ENCODE data around the gene MYOG. TPM values are rescaled to one million over a fixed set of nuclear protein-coding genes. Genes with fewer than 3 reads are reported as not detected.
A peak's percentile ranks its signal among the peaks of the same experiment; 100 is the strongest.

Gene MYOG
- total and polyA plus RNA-seq, 4 experiments from 2014 or later = not detected

DNA sequence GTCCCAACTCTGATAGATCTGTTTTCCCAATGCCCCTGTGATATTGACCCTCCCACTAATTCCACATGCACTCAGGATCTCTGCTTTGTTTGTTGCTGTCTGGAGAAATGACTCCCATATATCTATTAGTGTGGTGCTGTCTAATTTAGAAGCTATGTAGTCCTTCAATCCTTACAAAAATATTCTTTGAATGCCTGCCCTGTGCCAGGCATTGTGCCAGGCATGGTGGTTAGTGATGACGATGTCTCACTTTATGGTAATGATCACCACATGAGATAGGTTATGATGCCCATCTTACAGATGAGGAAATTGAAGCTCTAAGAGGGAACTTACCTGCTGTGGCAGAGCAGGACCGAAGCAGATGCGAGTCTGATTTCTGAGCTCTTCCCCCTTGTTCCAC is 12.9 kb downstream of the MYOG start:
- peaks cover 7% of the 10 kb centered on the region for H3K27me3 ChIP-seq (ENCODE audit: insufficient read depth, low read length)
- Mint-ChIP-seq H3K9me3 (no peaks in the 10 kb centered on the region), H3K36me3 (no peaks in the 10 kb centered on the region), H3K4me1 (peaks cover 4 to 12% (median 4%) of the 10 kb centered on the region in 4 donors), H3K27me3 (peaks cover 19 to 41% of the 10 kb centered on the region in 2 donors), H3K27ac (peak overlapping the region in 1 of 7 donors; percentile 5), H3K4me3 (peak overlapping the region in 1 of 8 donors; percentile 4)
- POLR2A ChIA-PET (ENCODE audit: partially characterized antibody) = no interaction called here
- H3K27ac ChIP-seq (ENCODE audit: low read depth, low read length) = no peak overlapping the region
- H3K4me3 ChIP-seq (ENCODE audit: low read length in 2 of 2) = no peak overlapping the region
- no peaks in the 10 kb centered on the region for H3K9me3 ChIP-seq (ENCODE audit: control insufficient read depth in 1 of 2, low read length in 2 of 2)
- H3K36me3 ChIP-seq (ENCODE audit: insufficient read depth, low read length) = no peaks in the 10 kb centered on the region
- peaks cover 8% of the 10 kb centered on the region for H3K4me1 ChIP-seq (ENCODE audit: insufficient read depth, low read length)
- CTCF ChIA-PET (ENCODE audit: partially characterized antibody) = interaction anchor here (0.6 kb wide), 1 partner anchor 15 kb away, joined by 3 read pairs; no protein-coding TSS in a partner anchor
- intact Hi-C loops (cut with micrococcal nuclease) = no loop called here
- no peak for DNase-seq

DNA sequence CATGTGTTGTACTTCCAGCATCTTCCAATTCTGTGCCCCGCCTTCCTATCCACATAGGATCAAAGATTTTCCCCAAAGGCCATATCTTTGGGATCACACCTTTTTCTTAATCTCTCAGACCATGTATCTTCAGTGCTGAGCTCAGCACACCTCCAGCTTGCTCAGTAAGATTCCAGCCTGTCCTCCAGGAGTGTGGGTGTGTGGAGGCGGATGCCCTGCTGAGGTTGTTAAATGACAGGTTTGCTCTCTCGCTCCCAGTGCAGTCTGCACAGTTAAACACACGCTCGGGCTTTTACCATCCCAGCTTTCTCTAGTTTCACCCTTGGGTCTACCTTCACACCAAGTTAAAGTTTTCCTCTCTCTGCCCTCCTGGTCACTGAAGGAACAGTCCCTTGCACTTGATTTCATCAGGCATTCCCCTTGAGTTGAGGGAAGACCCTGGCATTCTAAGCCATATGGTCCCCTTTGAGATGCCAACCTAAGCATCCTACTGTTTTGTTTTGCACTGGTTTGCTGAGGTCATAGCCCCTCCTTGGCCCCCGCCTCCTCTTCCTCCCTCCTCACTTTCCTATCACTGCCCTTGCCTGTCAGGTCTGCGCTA is 13.7 kb downstream of the MYOG start:
- Histone ChIP-seq H3K4me3 (ENCODE audit: low read length in 2 of 2) (no peak overlapping the region), H3K27me3 (ENCODE audit: insufficient read depth, low read length) (peaks cover 7% of the 10 kb centered on the region), H3K36me3 (ENCODE audit: insufficient read depth, low read length) (no peaks in the 10 kb centered on the region), H3K27ac (ENCODE audit: low read depth, low read length) (no peak overlapping the region), H3K9me3 (ENCODE audit: control insufficient read depth in 1 of 2, low read length in 2 of 2) (no peaks in the 10 kb centered on the region), H3K4me1 (ENCODE audit: insufficient read depth, low read length) (peaks cover 8% of the 10 kb centered on the region)
- peaks cover 4 to 12% (median 4%) of the 10 kb centered on the region in 4 donors for H3K4me1 Mint-ChIP-seq
- no peak for DNase-seq
- CTCF ChIA-PET (ENCODE audit: partially characterized antibody) = no interaction called here
- H3K27me3 Mint-ChIP-seq = peaks cover 13 to 32% of the 10 kb centered on the region in 2 donors
- H3K9me3 Mint-ChIP-seq = no peaks in the 10 kb centered on the region
- no peak overlapping the region for H3K4me3 Mint-ChIP-seq
- intact Hi-C loops (cut with micrococcal nuclease) = no loop called here
- no peak overlapping the region for H3K27ac Mint-ChIP-seq
- H3K36me3 Mint-ChIP-seq = no peaks in the 10 kb centered on the region
- POLR2A ChIA-PET (ENCODE audit: partially characterized antibody) = no interaction called here

DNA sequence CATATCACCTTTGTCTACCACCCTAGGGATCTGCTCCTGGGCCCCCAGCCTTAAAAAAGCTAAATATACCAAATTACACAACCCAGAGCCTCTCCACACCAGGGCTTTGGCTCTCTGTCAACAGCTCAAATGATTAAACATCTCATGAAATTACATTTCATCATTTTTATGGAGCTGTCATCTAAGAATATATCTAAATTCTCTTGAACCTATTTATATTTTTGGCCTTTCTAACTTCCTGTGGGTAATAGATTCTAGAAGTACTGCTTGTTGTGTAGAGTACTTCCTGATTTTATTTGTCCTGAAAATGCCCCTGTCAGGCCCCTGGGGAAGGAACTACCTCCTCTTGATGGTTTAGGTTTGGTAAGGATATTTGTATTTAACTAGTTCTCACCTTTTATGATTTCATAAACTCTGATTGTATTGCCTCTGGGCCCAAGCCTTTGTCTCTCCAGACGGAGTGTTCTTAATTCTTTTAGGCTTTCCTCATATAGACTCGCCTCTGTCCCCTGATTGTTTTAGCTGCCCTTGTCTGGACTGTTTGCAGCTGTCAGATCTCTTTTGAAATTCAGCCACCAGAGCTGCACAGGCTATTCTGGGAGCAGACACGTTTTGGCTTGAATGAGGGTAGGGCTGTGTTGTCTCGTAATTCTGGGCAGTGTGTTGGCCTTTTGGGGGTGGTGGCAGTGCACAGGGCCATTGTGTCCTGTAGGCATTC is 16.6 kb downstream of the MYOG start:
- ChIA-PET POLR2A (ENCODE audit: partially characterized antibody) (no interaction called here), CTCF (ENCODE audit: partially characterized antibody) (interaction anchor here (1.2 kb wide), 1 partner anchor 30 kb away, joined by 3 read pairs; no protein-coding TSS in a partner anchor)
- no peak for DNase-seq
- intact Hi-C loops (cut with micrococcal nuclease) = no loop called here
- H3K27me3 ChIP-seq (ENCODE audit: insufficient read depth, low read length) = no peaks in the 10 kb centered on the region
- H3K36me3 Mint-ChIP-seq = no peaks in the 10 kb centered on the region
- no peak overlapping the region for H3K27ac ChIP-seq (ENCODE audit: low read depth, low read length)
- H3K9me3 Mint-ChIP-seq = no peaks in the 10 kb centered on the region
- H3K27me3 Mint-ChIP-seq = peaks cover 6 to 18% of the 10 kb centered on the region in 2 donors
- peak overlapping the region in 1 of 7 donors; percentile 62 for H3K27ac Mint-ChIP-seq
- no peaks in the 10 kb centered on the region for H3K4me1 ChIP-seq (ENCODE audit: insufficient read depth, low read length)
- H3K9me3 ChIP-seq (ENCODE audit: control insufficient read depth in 1 of 2, low read length in 2 of 2) = no peaks in the 10 kb centered on the region
- no peaks in the 10 kb centered on the region for H3K4me1 Mint-ChIP-seq
- no peaks in the 10 kb centered on the region for H3K36me3 ChIP-seq (ENCODE audit: insufficient read depth, low read length)
- H3K4me3 ChIP-seq (ENCODE audit: low read length in 2 of 2) = no peak overlapping the region
- no peak overlapping the region for H3K4me3 Mint-ChIP-seq

DNA sequence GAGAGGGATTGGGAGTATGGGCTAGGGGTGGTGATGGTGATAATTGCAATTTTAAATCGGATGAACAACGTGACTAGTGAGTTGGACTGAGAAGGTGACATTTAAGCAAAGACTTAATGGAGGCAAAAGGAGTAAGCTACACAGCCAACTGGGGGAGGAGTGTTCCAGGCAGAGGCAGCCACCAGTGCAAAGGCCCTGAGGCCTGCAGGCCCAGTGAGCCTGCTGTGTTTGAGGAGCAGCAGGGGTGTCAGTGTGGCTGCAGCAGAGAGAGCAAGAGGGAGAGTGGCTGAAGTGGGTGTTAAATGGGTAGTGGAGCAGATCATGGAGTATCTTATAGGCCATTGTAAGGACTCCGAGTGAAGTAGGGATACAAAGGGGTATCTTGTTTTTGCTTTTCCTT is 18.8 kb downstream of the MYOG start:
- DNase-seq = no peak
- Histone ChIP-seq H3K36me3 (ENCODE audit: insufficient read depth, low read length) (no peaks in the 10 kb centered on the region), H3K27ac (ENCODE audit: low read depth, low read length) (no peak overlapping the region), H3K9me3 (ENCODE audit: control insufficient read depth in 1 of 2, low read length in 2 of 2) (no peaks in the 10 kb centered on the region), H3K27me3 (ENCODE audit: insufficient read depth, low read length) (no peaks in the 10 kb centered on the region), H3K4me1 (ENCODE audit: insufficient read depth, low read length) (no peaks in the 10 kb centered on the region), H3K4me3 (ENCODE audit: low read length in 2 of 2) (no peak overlapping the region)
- ChIA-PET POLR2A (ENCODE audit: partially characterized antibody) (no interaction called here), CTCF (ENCODE audit: partially characterized antibody) (interaction anchor here (1.4 kb wide), 1 partner anchor 13 kb away, joined by 3 read pairs; no protein-coding TSS in a partner anchor)
- H3K27ac Mint-ChIP-seq = no peak overlapping the region
- peaks cover 2 to 5% of the 10 kb centered on the region in 2 donors for H3K27me3 Mint-ChIP-seq
- no peaks in the 10 kb centered on the region for H3K4me1 Mint-ChIP-seq
- no peaks in the 10 kb centered on the region for H3K36me3 Mint-ChIP-seq
- intact Hi-C loops (cut with micrococcal nuclease) = no loop called here
- no peak overlapping the region for H3K4me3 Mint-ChIP-seq
- H3K9me3 Mint-ChIP-seq = no peaks in the 10 kb centered on the region

DNA sequence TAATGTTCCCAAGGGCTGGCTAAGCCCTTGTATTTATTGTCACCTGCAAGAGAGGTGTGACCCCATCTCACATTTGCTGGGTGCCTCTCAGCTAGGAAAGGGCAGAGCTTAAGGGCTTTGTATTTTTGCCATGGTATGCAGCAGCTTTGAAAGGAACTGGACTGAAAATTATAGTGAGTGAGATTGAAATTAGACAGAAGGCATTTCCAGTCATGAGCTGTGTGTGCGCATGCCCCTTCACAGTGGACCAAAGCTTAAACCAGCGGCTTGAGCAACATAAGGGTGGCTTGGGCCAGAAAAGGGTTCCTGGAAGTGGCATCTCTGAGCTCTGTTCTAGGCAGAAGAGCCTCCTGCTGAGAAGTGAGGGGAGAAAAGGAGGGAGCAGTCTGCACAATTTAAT is 19.8 kb downstream of the MYOG start:
- Histone ChIP-seq H3K27me3 (ENCODE audit: insufficient read depth, low read length) (no peaks in the 10 kb centered on the region), H3K4me3 (ENCODE audit: low read length in 2 of 2) (no peak overlapping the region), H3K4me1 (ENCODE audit: insufficient read depth, low read length) (no peaks in the 10 kb centered on the region), H3K27ac (ENCODE audit: low read depth, low read length) (no peak overlapping the region), H3K9me3 (ENCODE audit: control insufficient read depth in 1 of 2, low read length in 2 of 2) (no peaks in the 10 kb centered on the region), H3K36me3 (ENCODE audit: insufficient read depth, low read length) (no peaks in the 10 kb centered on the region)
- POLR2A ChIA-PET (ENCODE audit: partially characterized antibody) = no interaction called here
- no peak overlapping the region for H3K27ac Mint-ChIP-seq
- intact Hi-C loops (cut with micrococcal nuclease) = no loop called here
- DNase-seq = no peak
- H3K4me3 Mint-ChIP-seq = no peak overlapping the region
- CTCF ChIA-PET (ENCODE audit: partially characterized antibody) = interaction anchor here (1.4 kb wide), 1 partner anchor 12 kb away, joined by 3 read pairs; no protein-coding TSS in a partner anchor
- H3K27me3 Mint-ChIP-seq = peaks cover under 1 to 3% of the 10 kb centered on the region in 2 donors
- H3K36me3 Mint-ChIP-seq = no peaks in the 10 kb centered on the region
- H3K9me3 Mint-ChIP-seq = no peaks in the 10 kb centered on the region
- no peaks in the 10 kb centered on the region for H3K4me1 Mint-ChIP-seq

DNA sequence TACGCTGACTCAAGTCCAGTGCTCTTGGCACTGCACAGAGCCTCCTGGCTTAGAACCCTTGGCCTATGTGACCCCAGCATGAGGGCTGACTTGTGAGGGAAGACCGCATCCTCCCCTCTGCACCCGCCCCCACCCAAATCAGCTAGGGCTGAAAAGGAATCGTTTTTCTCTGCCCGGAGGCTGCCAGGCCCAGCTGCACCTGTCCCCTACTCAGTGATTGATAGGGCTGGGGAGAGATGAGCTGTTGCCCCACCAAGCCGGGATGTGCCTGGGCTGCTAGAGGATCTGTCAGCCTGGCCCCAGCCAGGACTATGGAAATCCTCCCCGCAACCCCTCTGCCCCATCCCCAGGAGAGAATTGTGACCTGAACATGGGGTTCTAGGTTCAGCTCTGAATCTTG is 20.6 kb downstream of the MYOG start:
- Histone ChIP-seq H3K9me3 (ENCODE audit: control insufficient read depth in 1 of 2, low read length in 2 of 2) (no peaks in the 10 kb centered on the region), H3K36me3 (ENCODE audit: insufficient read depth, low read length) (no peaks in the 10 kb centered on the region), H3K27ac (ENCODE audit: low read depth, low read length) (no peak overlapping the region), H3K4me3 (ENCODE audit: low read length in 2 of 2) (no peak overlapping the region), H3K4me1 (ENCODE audit: insufficient read depth, low read length) (no peaks in the 10 kb centered on the region), H3K27me3 (ENCODE audit: insufficient read depth, low read length) (no peaks in the 10 kb centered on the region)
- CTCF ChIA-PET (ENCODE audit: partially characterized antibody) = no interaction called here
- Mint-ChIP-seq H3K9me3 (no peaks in the 10 kb centered on the region), H3K27me3 (peaks cover 3 to 5% of the 10 kb centered on the region in 2 donors), H3K36me3 (no peaks in the 10 kb centered on the region), H3K4me1 (no peaks in the 10 kb centered on the region), H3K4me3 (no peak overlapping the region), H3K27ac (no peak overlapping the region)
- DNase-seq = no peak
- POLR2A ChIA-PET (ENCODE audit: partially characterized antibody) = no interaction called here
- intact Hi-C loops (cut with micrococcal nuclease) = no loop called here

DNA sequence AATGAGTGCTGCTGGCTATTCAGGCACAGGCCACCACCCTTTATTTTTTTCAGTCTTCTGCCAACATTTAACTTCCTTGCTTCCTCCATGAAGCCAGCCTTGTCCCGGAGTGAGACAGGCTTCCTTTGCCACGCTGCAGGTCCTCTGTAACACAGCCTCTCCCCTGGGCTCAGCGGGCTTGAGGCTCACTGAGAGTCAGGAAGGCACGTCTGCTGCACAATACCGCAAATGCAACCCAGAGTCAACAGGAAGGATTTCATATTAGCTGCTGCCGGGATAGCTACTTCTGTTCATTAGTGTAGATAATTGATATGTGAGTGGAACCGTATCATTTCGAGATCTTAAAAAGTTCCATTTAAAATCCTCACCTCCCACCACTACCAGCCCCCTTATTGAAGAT is 22.5 kb downstream of the MYOG start:
- Histone ChIP-seq H3K4me3 (ENCODE audit: low read length in 2 of 2) (no peak overlapping the region), H3K4me1 (ENCODE audit: insufficient read depth, low read length) (no peaks in the 10 kb centered on the region), H3K9me3 (ENCODE audit: control insufficient read depth in 1 of 2, low read length in 2 of 2) (no peaks in the 10 kb centered on the region), H3K27me3 (ENCODE audit: insufficient read depth, low read length) (no peaks in the 10 kb centered on the region), H3K36me3 (ENCODE audit: insufficient read depth, low read length) (no peaks in the 10 kb centered on the region), H3K27ac (ENCODE audit: low read depth, low read length) (no peak overlapping the region)
- POLR2A ChIA-PET (ENCODE audit: partially characterized antibody) = no interaction called here
- H3K27ac Mint-ChIP-seq = no peak overlapping the region
- intact Hi-C loops (cut with micrococcal nuclease) = no loop called here
- CTCF ChIA-PET (ENCODE audit: partially characterized antibody) = interaction anchor here (3.5 kb wide), 1 partner anchor 24 kb away, joined by 13 read pairs; no protein-coding TSS in a partner anchor
- no peak overlapping the region for H3K4me3 Mint-ChIP-seq
- H3K4me1 Mint-ChIP-seq = no peaks in the 10 kb centered on the region
- H3K36me3 Mint-ChIP-seq = no peaks in the 10 kb centered on the region
- no peak for DNase-seq
- no peaks in the 10 kb centered on the region for H3K9me3 Mint-ChIP-seq
- H3K27me3 Mint-ChIP-seq = peaks cover 5 to 8% of the 10 kb centered on the region in 2 donors

Measured in CD4-positive, alpha-beta memory T cell (primary cell).